Measurements from ENCODE around the gene MPG.

- TF ChIP-seq CTCF (IDR thresholded peaks at IDR 0.05) (no peak), EP300 (IDR thresholded peaks at IDR 0.05) (no peak), POLR2AphosphoS5 (IDR thresholded peaks at IDR 0.05) (no peak), POLR2A (IDR thresholded peaks at IDR 0.05) (no peak)
Measured at GRCh38 chr16:74747-75334, 3.2 kb upstream of the MPG start.

All from sigmoid colon (tissue), 4 donors.